Smooth muscle cell of the brain vasculature (primary cell): ENCODE measurements around the gene BEAN1.

Source experiments
- DNase-seq: peaks from one replicate; pipeline ENCODE4 v3.0.0-alpha.2; 2012; ENCODE audit warnings: low read depth, low spot score

BEAN1 gene

DNA sequence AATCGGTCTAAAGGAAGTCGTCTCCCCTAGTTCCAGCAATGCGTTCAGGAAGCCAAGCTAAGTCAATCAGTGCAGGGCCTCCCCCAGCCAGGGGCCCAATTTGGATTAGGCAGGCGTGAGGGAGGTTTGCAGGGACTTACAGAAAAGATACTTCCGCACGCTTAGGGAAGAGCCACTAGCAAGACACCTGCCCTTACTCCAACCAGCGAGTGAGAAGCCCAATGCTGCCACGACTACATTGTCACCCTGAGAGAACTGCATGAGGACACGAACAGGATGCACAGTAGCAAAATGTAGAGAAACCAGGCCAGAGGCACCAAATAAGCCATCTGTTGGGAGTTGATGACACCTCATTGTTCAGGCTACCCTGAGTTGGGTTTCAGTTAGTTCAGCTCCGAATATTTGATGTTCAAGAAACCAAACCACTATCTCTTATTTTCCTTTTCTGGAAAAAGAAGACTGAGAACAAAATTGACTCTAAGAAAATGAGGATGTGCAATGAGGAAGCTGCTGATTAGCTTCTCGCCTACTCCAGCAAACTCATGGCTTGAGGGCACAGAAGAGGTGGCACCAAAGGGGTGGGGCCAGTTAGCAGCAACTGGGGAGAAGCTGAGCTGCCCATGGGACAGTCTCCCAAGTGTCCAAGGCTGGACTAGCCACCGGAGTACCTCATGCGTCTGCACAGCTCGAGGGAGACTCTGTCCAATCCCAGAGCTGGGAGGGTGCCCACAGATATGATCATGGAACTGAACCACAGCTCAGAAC is 93.5 kb downstream of the BEAN1 start:
- DNase-seq = no peak

DNA sequence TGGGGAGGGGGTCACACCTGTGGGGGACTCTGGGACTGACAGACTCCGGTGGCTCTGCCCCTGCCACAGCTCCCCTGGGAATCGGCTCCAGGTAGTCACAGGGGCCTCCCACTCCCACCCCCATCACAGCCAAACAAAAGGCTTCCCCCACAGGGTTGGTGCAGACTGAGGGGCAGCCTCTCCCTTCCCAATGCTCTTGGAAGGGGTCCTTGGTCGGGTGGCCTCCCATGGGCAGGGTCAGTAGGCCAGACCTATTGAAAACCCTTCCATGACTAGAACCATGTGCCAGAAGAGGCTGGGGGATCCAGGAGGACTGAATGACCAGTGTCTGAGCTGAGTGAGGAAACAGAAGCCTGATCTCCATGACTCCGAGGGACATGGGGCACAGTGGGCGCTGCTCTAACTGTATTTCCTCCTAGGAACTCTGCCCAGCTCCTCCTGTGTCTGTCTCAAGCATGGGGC is 94.2 kb downstream of the BEAN1 start:
- DNase-seq = no peak

DNA sequence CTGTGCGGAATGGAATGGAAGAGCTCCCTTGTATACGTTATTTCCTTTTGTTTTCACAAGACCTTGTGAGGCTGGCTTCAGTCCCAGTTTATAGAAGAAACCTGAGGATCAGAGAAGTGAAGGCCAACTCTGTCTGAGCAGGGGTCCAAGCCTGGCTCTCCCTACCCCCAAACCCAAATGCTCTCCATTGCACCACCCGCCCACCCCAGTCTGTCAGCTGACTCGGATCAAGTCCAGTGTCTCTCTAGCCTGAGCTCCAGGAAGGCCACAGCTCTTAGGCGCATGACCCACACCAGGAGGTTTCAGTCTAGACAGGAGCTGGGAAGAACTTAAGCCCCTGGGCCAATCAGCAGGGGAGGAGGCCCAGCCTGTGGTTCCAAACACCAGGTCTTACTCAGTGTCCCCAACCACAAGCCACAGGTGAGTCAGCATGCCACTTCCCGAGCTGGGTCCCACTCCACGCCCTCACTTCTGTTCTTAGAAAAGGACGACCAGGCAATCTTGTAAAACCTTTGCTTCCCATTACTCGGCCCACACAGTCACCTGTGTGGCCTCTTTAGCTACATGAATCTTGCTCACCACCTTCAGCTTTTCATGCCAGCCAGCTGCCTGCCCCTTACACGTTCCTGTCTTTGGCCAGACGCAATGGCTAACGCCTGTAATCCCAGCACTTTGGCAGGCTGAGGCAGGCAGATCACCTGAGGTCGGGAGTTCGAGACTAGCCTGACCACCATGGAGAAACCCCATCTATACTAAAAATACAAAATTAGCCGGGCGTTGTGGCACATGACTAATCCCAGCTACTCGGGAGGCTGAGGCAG is 95.1 kb downstream of the BEAN1 start:
- DNase-seq = peak; percentile 88

GRCh38 chr16:66522816-66523590 is 95.9 kb downstream of the BEAN1 start:
- DNase-seq = no peak

GRCh38 chr16:66523861-66524354 is 96.8 kb downstream of the BEAN1 start:
- no peak for DNase-seq

GRCh38 chr16:66524601-66525164 is 97.6 kb downstream of the BEAN1 start:
- no peak for DNase-seq

- no peak for DNase-seq
These were observed 98.5 kb downstream of the BEAN1 start for GRCh38 chr16:66525396-66526180.

- no peak for DNase-seq
These were observed 101.2 kb downstream of the BEAN1 start for GRCh38 chr16:66528294-66528693.

- DNase-seq = no peak
These were observed 102.4 kb downstream of the BEAN1 start for GRCh38 chr16:66529475-66529874.
